ENCODE data around the gene CCDC124. TPM values are rescaled to one million over a fixed set of nuclear protein-coding genes. Genes with fewer than 3 reads are reported as not detected.

The CCDC124 gene
- total and polyA plus RNA-seq, 4 donors = 15.8 to 59.3 (median 32.1) TPM

DNA sequence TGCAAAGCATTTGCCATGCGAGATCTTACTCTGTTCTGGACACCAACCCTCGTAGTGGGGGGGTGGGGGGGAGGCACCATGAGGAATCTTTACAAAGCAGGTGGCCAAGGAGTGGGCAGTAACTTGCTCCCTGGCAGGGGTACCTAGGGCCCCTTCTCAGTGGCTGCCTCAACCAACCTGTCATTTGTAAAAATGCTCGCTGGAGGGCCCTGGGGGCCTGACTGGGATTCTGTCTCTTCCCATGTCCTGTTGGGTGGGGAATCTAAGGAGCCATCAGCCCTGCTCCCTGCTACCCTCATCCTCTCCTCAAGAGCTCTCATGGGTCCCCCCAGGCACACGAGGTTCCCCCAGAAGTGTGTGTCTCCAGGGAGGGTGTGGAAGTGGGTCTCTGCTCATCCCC is 35.5 kb downstream of the CCDC124 start:
- Histone ChIP-seq H3K27me3 (ENCODE audit: control insufficient read depth in 4 of 4, insufficient read depth in 4 of 4, low read length in 3 of 4) (peaks cover 0 to 4% (median 1%) of the 10 kb centered on the region in 4 donors), H3K9ac (ENCODE audit: low read depth in 1 of 2, low read length in 2 of 2) (no peak overlapping the region), H3K36me3 (ENCODE audit: control insufficient read depth in 4 of 4, insufficient read depth in 3 of 4, low read depth in 1 of 4, low read length in 3 of 4) (no peaks in the 10 kb centered on the region), H3K4me3 (ENCODE audit: low read depth in 1 of 3, low read length in 3 of 3) (no peak overlapping the region), H3K27ac (ENCODE audit: low read depth in 1 of 2, low read length in 2 of 2) (no peak overlapping the region), H3K4me1 (ENCODE audit: control insufficient read depth in 4 of 4, insufficient read depth in 4 of 4, low read length in 3 of 4) (peaks cover 0 to 3% (median 0%) of the 10 kb centered on the region in 4 donors), H3K9me3 (ENCODE audit: control insufficient read depth in 4 of 4, low read length in 3 of 4) (no peaks in the 10 kb centered on the region)
- no peak for TF ChIP-seq RXRA (IDR thresholded peaks at IDR 0.05)
- TF ChIP-seq, protein P1, sequence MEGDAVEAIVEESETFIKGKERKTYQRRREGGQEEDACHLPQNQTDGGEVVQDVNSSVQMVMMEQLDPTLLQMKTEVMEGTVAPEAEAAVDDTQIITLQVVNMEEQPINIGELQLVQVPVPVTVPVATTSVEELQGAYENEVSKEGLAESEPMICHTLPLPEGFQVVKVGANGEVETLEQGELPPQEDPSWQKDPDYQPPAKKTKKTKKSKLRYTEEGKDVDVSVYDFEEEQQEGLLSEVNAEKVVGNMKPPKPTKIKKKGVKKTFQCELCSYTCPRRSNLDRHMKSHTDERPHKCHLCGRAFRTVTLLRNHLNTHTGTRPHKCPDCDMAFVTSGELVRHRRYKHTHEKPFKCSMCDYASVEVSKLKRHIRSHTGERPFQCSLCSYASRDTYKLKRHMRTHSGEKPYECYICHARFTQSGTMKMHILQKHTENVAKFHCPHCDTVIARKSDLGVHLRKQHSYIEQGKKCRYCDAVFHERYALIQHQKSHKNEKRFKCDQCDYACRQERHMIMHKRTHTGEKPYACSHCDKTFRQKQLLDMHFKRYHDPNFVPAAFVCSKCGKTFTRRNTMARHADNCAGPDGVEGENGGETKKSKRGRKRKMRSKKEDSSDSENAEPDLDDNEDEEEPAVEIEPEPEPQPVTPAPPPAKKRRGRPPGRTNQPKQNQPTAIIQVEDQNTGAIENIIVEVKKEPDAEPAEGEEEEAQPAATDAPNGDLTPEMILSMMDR (IDR thresholded peaks at IDR 0.05; ENCODE audit: low read depth, low read length, missing input control) = no peak
- TF ChIP-seq, protein P2, sequence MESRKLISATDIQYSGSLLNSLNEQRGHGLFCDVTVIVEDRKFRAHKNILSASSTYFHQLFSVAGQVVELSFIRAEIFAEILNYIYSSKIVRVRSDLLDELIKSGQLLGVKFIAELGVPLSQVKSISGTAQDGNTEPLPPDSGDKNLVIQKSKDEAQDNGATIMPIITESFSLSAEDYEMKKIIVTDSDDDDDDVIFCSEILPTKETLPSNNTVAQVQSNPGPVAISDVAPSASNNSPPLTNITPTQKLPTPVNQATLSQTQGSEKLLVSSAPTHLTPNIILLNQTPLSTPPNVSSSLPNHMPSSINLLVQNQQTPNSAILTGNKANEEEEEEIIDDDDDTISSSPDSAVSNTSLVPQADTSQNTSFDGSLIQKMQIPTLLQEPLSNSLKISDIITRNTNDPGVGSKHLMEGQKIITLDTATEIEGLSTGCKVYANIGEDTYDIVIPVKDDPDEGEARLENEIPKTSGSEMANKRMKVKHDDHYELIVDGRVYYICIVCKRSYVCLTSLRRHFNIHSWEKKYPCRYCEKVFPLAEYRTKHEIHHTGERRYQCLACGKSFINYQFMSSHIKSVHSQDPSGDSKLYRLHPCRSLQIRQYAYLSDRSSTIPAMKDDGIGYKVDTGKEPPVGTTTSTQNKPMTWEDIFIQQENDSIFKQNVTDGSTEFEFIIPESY (IDR thresholded peaks at IDR 0.05) = no peak
- no peak for TF ChIP-seq RAD21 (IDR thresholded peaks at IDR 0.05)
- TF ChIP-seq YY1 (IDR thresholded peaks at IDR 0.05) = no peak
- TF ChIP-seq FOXA1 (IDR thresholded peaks at IDR 0.05) = no peak
- TF ChIP-seq HNF4G (IDR thresholded peaks at IDR 0.05) = no peak
- no peak for TF ChIP-seq SP1 (IDR thresholded peaks at IDR 0.05)
- TF ChIP-seq, protein P3, sequence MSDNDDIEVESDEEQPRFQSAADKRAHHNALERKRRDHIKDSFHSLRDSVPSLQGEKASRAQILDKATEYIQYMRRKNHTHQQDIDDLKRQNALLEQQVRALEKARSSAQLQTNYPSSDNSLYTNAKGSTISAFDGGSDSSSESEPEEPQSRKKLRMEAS (IDR thresholded peaks at IDR 0.05) = no peak
- TF ChIP-seq, protein P4, sequence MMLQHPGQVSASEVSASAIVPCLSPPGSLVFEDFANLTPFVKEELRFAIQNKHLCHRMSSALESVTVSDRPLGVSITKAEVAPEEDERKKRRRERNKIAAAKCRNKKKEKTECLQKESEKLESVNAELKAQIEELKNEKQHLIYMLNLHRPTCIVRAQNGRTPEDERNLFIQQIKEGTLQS (IDR thresholded peaks at IDR 0.05) = no peak
- TF ChIP-seq JUND (IDR thresholded peaks at IDR 0.05) = no peak
- TF ChIP-seq HNF4A (conservative IDR thresholded peaks at IDR 0.05) = no peak
- no peak for TF ChIP-seq EGR1 (IDR thresholded peaks at IDR 0.05; ENCODE audit: low read depth in 2 of 2)
- TF ChIP-seq, protein P5, sequence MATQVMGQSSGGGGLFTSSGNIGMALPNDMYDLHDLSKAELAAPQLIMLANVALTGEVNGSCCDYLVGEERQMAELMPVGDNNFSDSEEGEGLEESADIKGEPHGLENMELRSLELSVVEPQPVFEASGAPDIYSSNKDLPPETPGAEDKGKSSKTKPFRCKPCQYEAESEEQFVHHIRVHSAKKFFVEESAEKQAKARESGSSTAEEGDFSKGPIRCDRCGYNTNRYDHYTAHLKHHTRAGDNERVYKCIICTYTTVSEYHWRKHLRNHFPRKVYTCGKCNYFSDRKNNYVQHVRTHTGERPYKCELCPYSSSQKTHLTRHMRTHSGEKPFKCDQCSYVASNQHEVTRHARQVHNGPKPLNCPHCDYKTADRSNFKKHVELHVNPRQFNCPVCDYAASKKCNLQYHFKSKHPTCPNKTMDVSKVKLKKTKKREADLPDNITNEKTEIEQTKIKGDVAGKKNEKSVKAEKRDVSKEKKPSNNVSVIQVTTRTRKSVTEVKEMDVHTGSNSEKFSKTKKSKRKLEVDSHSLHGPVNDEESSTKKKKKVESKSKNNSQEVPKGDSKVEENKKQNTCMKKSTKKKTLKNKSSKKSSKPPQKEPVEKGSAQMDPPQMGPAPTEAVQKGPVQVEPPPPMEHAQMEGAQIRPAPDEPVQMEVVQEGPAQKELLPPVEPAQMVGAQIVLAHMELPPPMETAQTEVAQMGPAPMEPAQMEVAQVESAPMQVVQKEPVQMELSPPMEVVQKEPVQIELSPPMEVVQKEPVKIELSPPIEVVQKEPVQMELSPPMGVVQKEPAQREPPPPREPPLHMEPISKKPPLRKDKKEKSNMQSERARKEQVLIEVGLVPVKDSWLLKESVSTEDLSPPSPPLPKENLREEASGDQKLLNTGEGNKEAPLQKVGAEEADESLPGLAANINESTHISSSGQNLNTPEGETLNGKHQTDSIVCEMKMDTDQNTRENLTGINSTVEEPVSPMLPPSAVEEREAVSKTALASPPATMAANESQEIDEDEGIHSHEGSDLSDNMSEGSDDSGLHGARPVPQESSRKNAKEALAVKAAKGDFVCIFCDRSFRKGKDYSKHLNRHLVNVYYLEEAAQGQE (IDR thresholded peaks at IDR 0.05) = no peak
- no peak for TF ChIP-seq FOXA2 (IDR thresholded peaks at IDR 0.05)
- TF ChIP-seq GABPA (IDR thresholded peaks at IDR 0.05 in 1 of 2, conservative IDR thresholded peaks at IDR 0.05 in 1 of 2) = no peak
- TF ChIP-seq NR2F2 (IDR thresholded peaks at IDR 0.05) = no peak
- TF ChIP-seq TAF1 (conservative IDR thresholded peaks at IDR 0.05) = no peak
- 75% methylated on average over 4 of the region's 4 CpGs for WGBS
- no peak for DNase-seq (ENCODE audit: low spot score)

Measured in liver (tissue), 9 donors.